Ovary (tissue), 9 donors: ENCODE data around the gene TTC7B. TPM values are rescaled to one million over a fixed set of nuclear protein-coding genes. Genes with fewer than 3 reads are reported as not detected.

ENCODE experiments used
- DNase-seq, 5 donors: peaks; one replicate each; pipeline ENCODE4 v3.0.0-alpha.2; 2019 to 2020
- H3K27ac ChIP-seq, 2 donors: fragments of 200-600 bp; one replicate each; pipeline versions ENCODE4 v1.5.1 to v1.8.0; 2019 to 2022
- H3K27me3 ChIP-seq: fragments of 200-600 bp; one replicate; pipeline ENCODE4 v1.8.0; 2022
- H3K36me3 ChIP-seq: fragments of 200-600 bp; sonication (generic); one replicate; pipeline ENCODE4 v1.5.1; 2019
- H3K4me1 ChIP-seq: one replicate; pipeline ENCODE4 v1.8.1; 2013; ENCODE audit warnings: mild to moderate bottlenecking, moderate library complexity; ENCODE audit not compliant: insufficient read depth
- H3K4me3 ChIP-seq: fragments of 200-600 bp; sonication (generic); one replicate; pipeline ENCODE4 v1.5.1; 2017
- H3K9me3 ChIP-seq, 2 donors: fragments of 200-600 bp in 1 of 2; sonication (generic) in 1 of 2; one replicate each; pipeline versions ENCODE4 v1.5.1 to v1.8.1; 2013 to 2019; ENCODE audit warnings: mild to moderate bottlenecking in 1 of 2, moderate library complexity in 1 of 2
- CTCF ChIP-seq, 3 donors: fragments of 450-650 bp in 2 of 3; fragments of 200-600 bp in 1 of 3; IDR thresholded peaks; one replicate each; pipeline versions ENCODE4 v1.5.1 to v1.8.0; 2016 to 2022; ENCODE audit warnings: antibody characterized with exemption in 3 of 3, mild to moderate bottlenecking in 1 of 3
- EP300 ChIP-seq: sonication (generic); formaldehyde crosslinking; IDR thresholded peaks from one replicate; pipeline ENCODE4 v1.6.1; 2017; ENCODE audit warnings: antibody characterized with exemption
- POLR2A ChIP-seq: fragments of 450-650 bp; IDR thresholded peaks from one replicate; pipeline ENCODE4 v1.6.1; 2017; ENCODE audit warnings: antibody characterized with exemption, mild to moderate bottlenecking, moderate library complexity
- WGBS, 3 donors: extraction: QIAGEN DNeasy Blood & Tissue Kit in 1 of 3; methylation state at CpG; one replicate each; pipeline versions ENCODE4 v1.1.5 to v1.1.7; 2013 to 2017; 5-methylcytosine and 5-hydroxymethylcytosine counted together
- intact Hi-C, 4 donors: fragments of 100-400 bp; cut with DNase I; formaldehyde crosslinking; loops; one replicate each; pipeline versions ENCODE4 v1.11.0 to v1.15.1; 2022 to 2023
- polyA plus RNA-seq, 2 donors: library from polyadenylated mRNA; stranded (reverse); fragments of 200-250 nt in 1 of 2; fragments of 350-450 nt in 1 of 2; fragmentation: Illumina TruSeq in 1 of 2; extraction: RNeasy Lipid Tissue Mini Kit (QIAGEN cat#74804) in 1 of 2; gene quantifications; one replicate each; pipeline ENCODE4 v1.2.3, GENCODE V29; 2013 to 2014
- total RNA-seq, 7 donors: library from RNA; depleted of rRNA in 2 of 7; stranded (reverse); fragments of >200 nt in 2 of 7; fragmentation: NEBNext Ultra II Directional in 3 of 7; extraction: Animal tissue kit (Norgen Biotek cat#: 25700) in 3 of 7; gene quantifications; one replicate each; pipeline versions ENCODE4 v1.1.0 to v1.2.4, GENCODE V29; 2016 to 2023
- donor health status: DM: no; HTN: no; CAD: no; lungs with moderate emphysema.
- donor health status: DM: no; HTN: no; CAD: no.
- donor health status: Bipolar disorder and iron deficiency.
- donor health status: DM: yes; HTN: yes; CAD: no.
- donor health status: DM: no; HTN: no; CAD: no.
- donor health status: DM: yes; HTN: yes; CAD: no.

TTC7B gene
- total and polyA plus RNA-seq, 9 donors = 18.2 to 39.5 (median 34.2) TPM

GRCh38 chr14:90575781-90576180 lies 240.4 kb downstream of the TTC7B start:
- Histone ChIP-seq H3K4me3 (no peak overlapping the region), H3K4me1 (peaks cover 9% of the 10 kb centered on the region), H3K9me3 (no peaks in the 10 kb centered on the region), H3K27me3 (no peaks in the 10 kb centered on the region), H3K36me3 (no peaks in the 10 kb centered on the region), H3K27ac (no peak overlapping the region)
- 93 to 95% (median 94%) methylated on average over 7 of the region's 7 CpGs for WGBS, 3 donors
- no peak for DNase-seq
- intact Hi-C loops = no loop called here
- TF ChIP-seq CTCF (IDR thresholded peaks at IDR 0.05) = no peak
- no peak for TF ChIP-seq POLR2A
- TF ChIP-seq EP300 = no peak

GRCh38 chr14:90575336-90575735 lies 240.9 kb downstream of the TTC7B start:
- Histone ChIP-seq H3K36me3 (no peaks in the 10 kb centered on the region), H3K9me3 (no peaks in the 10 kb centered on the region), H3K27me3 (no peaks in the 10 kb centered on the region), H3K4me1 (peaks cover 9% of the 10 kb centered on the region), H3K4me3 (no peak overlapping the region), H3K27ac (peak overlapping the region in 1 of 2 donors; percentile 16)
- WGBS, 3 donors = 79 to 88% (median 84%) methylated on average over 5 of the region's 5 CpGs
- intact Hi-C loops = no loop called here
- no peak for TF ChIP-seq EP300
- no peak for TF ChIP-seq CTCF (IDR thresholded peaks at IDR 0.05)
- TF ChIP-seq POLR2A = no peak
- no peak for DNase-seq

- Histone ChIP-seq H3K36me3 (no peaks in the 10 kb centered on the region), H3K27ac (peak overlapping the region in 1 of 2 donors; percentile 16), H3K4me3 (no peak overlapping the region), H3K9me3 (no peaks in the 10 kb centered on the region), H3K27me3 (no peaks in the 10 kb centered on the region), H3K4me1 (peaks cover 9% of the 10 kb centered on the region)
- DNase-seq = peak in 2 of 5 donors; percentile 29 to 67
- intact Hi-C loops = no loop called here
- 58 to 60% (median 59%) methylated on average over 13 of the region's 13 CpGs for WGBS, 3 donors
- TF ChIP-seq EP300 (no peak), POLR2A (no peak), CTCF (IDR thresholded peaks at IDR 0.05) (no peak)
These were observed 241.8 kb downstream of the TTC7B start for GRCh38 chr14:90574188-90575131.

GRCh38 chr14:90573385-90574105 lies 242.7 kb downstream of the TTC7B start:
- no peak overlapping the region for H3K4me3 ChIP-seq
- no peaks in the 10 kb centered on the region for H3K36me3 ChIP-seq
- peaks cover 9% of the 10 kb centered on the region for H3K4me1 ChIP-seq
- TF ChIP-seq CTCF (IDR thresholded peaks at IDR 0.05) = no peak
- TF ChIP-seq EP300 = no peak
- TF ChIP-seq POLR2A = no peak
- no peaks in the 10 kb centered on the region for H3K9me3 ChIP-seq
- intact Hi-C loops = no loop called here
- no peak overlapping the region for H3K27ac ChIP-seq
- DNase-seq = peak in 3 of 5 donors; percentile 42 to 66 (median 42)
- H3K27me3 ChIP-seq = no peaks in the 10 kb centered on the region
- WGBS, 3 donors = 86 to 90% (median 88%) methylated on average over 29 of the region's 29 CpGs
